Peyer's patch (tissue), 4 donors: ENCODE results near the gene GPR78.
"Not testable (repeated sequence)": the region's sequence is repeated elsewhere in the genome, so short reads cannot be mapped to it uniquely, and the experiment has no call there.

Experiments
- CTCF ChIP-seq, 6 experiments: fragments of 450-650 bp in 4 of 6; fragments of 200-600 bp in 2 of 6; sonication (generic) in 1 of 6; IDR thresholded peaks; one replicate each; pipeline ENCODE4 v1.5.1; 2017 to 2019; ENCODE audit warnings: antibody characterized with exemption in 6 of 6, mild to moderate bottlenecking in 3 of 6, moderate library complexity in 1 of 6
- POLR2A ChIP-seq, 2 donors: fragments of 450-650 bp; IDR thresholded peaks; one replicate each; pipeline ENCODE4 v1.5.1; 2017; ENCODE audit warnings: antibody characterized with exemption in 2 of 2, mild to moderate bottlenecking in 2 of 2, moderate library complexity in 2 of 2

- TF ChIP-seq CTCF, POLR2A (IDR thresholded peaks at IDR 0.05): not testable (repeated sequence)
Measured at GRCh38 chr4:8635897-8636554, 55.8 kb downstream of the GPR78 start.
